ENCODE measurements around the gene EPB41L1.

DNA sequence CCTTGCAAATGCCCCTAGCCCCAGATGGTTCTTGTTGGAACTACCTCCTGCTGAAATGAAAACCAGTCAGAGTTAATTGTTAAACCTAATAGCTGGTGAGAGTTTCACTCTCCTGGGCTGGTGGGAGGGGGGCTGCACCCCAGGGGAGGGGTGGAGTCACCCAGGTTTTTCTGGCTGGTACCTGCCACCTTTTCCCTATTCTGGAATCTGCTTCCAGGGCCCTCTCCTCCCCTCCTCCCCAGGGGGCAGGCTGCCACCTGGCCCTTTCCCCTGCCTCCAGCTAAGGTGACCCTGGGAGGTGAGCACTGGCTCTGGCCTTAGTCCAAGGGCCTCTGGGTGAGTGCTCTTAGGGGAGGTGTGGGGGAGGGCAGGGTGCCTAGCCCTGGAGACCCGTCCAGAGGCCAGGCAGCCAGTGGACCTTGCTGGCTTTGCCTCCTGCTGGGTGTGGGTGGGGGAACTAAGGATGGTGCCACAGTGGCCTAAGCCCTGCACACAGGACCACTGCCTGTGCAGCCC, 48.8 kb upstream of the EPB41L1 start:
- TF ChIP-seq, protein P1, sequence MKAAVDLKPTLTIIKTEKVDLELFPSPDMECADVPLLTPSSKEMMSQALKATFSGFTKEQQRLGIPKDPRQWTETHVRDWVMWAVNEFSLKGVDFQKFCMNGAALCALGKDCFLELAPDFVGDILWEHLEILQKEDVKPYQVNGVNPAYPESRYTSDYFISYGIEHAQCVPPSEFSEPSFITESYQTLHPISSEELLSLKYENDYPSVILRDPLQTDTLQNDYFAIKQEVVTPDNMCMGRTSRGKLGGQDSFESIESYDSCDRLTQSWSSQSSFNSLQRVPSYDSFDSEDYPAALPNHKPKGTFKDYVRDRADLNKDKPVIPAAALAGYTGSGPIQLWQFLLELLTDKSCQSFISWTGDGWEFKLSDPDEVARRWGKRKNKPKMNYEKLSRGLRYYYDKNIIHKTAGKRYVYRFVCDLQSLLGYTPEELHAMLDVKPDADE (IDR thresholded peaks at IDR 0.05), result no peak
- TF ChIP-seq POLR2AphosphoS5 (IDR thresholded peaks at IDR 0.05; ENCODE audit: low read depth), result no peak
- TF ChIP-seq, protein P2, sequence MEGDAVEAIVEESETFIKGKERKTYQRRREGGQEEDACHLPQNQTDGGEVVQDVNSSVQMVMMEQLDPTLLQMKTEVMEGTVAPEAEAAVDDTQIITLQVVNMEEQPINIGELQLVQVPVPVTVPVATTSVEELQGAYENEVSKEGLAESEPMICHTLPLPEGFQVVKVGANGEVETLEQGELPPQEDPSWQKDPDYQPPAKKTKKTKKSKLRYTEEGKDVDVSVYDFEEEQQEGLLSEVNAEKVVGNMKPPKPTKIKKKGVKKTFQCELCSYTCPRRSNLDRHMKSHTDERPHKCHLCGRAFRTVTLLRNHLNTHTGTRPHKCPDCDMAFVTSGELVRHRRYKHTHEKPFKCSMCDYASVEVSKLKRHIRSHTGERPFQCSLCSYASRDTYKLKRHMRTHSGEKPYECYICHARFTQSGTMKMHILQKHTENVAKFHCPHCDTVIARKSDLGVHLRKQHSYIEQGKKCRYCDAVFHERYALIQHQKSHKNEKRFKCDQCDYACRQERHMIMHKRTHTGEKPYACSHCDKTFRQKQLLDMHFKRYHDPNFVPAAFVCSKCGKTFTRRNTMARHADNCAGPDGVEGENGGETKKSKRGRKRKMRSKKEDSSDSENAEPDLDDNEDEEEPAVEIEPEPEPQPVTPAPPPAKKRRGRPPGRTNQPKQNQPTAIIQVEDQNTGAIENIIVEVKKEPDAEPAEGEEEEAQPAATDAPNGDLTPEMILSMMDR (conservative IDR thresholded peaks at IDR 0.05; ENCODE audit: low read depth in 2 of 2), result no peak
- TF ChIP-seq EZH2 (IDR thresholded peaks at IDR 0.05; ENCODE audit: low read depth, unreplicated experiment), result no peak
- TF ChIP-seq ZNF331 (CRISPR knock-in tag; IDR thresholded peaks at IDR 0.05; ENCODE audit: low read depth), result no peak
- no peak for TF ChIP-seq JUNB (IDR thresholded peaks at IDR 0.05; ENCODE audit: unreplicated experiment)
